AML-193 (cell line): ENCODE measurements around the gene GNB1.
"Not testable (repeated sequence)": the region's sequence is repeated elsewhere in the genome, so short reads cannot be mapped to it uniquely, and the experiment has no call there.

Source experiments
- DNase-seq, 2 experiments: peaks; one replicate each; lab custom pipeline; 2025; lab: John Stamatoyannopoulos, UW

Gene GNB1

DNA sequence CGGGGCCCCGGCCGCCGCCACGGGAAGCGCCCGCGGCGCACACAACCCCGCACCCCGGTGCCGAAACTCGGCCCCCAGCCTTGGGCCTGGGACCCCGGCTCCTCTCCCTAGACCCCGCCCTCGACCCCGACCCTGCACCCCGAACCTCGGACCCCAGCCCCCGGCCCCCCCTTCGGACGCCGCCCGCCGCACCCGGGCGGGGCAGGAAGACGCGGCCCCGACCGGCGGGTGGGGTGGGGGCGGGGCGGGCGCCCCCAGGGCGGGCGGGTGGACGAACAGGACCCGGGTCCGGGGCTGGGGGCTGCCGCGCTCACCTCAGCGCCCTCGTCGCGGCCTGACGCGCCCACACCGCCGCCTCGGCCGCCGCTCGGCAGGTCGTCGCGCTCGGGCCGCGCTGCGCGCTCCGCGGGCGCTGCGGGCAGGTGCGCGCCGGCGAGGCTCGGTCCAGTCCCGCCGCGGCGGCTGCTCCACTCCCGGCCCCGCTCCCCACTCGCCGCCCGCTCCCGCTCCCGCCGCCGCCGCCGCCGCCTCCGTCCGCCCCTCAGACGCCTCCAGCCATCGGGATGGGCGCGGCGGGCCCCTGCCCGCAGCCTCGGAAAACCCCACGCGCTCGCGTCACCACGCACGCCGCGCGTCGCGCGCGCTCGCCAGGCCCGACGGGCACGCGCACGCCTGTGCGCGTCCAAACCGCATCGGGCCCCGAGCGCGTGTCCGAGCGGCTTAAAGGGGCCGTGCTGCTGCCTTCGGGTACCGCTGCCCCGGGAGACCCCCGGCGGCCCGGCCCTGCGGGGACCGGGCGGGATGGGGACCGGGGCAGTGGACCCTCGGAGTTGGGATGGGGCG lies at the start of gene GNB1:
Gene GNB1 (minus strand): TSS at position 582 of the 843 bp plus-strand sequence. CDS start 65,634 bp downstream, outside the sequence.
- DNase-seq: peak; percentile 66 to 68

DNA sequence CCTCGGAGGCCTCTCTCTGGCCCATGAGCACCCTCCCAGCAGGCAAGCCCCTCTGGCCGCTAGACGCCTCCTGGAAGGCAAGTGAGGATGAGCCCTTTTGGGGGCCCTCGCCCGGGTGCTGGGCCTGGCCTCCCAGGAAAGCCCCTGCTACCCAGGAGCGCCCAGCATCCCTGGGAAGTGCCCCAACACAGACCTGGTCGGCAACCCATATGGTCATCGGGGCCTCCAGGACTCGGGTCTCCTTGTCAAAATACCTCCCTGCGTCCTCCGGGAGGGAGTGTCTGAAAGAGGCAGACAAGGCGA lies 49.2 kb upstream of the GNB1 start:
- no peak for DNase-seq

DNA sequence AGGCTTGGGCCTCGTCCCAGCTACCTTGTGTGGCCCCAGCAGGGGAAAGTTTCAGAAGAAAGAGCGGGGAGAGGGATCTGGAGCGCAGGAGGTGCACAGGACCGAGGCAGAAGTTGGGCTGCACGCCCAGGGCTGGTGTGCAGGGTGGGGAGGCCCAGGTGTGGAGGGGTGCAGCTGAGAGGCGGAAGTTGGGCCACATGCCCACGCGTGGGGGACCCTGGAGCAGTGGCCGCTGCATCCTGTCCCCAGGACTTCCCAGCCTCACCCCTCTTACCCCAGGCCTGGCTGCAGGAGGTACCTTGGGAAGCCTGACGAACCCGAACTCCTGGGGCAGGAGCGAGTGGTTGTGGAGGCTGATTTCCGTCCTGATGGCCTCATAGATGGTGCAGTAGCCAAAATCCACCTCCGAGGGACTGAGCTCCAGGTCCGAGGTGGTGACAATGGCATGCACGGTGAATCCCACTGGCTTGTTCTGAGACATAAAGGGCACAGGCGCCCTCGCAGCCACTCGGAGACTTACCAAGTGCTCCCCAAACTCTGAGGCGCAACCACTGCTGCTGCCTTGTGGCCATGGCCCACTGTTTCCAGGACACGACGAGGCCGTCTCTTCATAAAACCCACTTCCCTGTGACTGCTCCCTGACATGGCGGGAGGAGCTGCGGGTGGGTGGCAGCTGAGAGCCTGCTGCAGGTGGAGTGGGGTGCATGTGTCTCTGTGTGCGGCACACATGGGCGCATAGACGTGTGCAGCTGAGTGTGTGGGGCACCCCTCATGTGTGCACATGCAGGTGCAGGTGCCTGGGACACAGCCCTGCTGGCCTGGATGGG lies 48.6 kb upstream of the GNB1 start:
- no peak for DNase-seq

- DNase-seq: no peak
Measured at GRCh38 chr1:1938613-1939295, 47.9 kb upstream of the GNB1 start.

DNA sequence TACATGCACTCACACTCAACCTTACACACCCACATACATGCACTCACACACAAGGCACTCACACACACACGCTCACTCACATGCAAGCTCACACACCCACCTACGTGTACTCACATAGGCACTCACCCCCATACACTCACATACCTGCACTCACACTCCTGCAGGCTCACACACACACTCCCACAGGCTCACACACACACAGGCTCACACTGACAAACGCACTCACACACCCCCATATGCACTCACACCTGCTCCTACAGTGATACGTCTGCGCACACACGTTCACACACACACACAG lies 47.3 kb upstream of the GNB1 start:
- DNase-seq: no peak

DNA sequence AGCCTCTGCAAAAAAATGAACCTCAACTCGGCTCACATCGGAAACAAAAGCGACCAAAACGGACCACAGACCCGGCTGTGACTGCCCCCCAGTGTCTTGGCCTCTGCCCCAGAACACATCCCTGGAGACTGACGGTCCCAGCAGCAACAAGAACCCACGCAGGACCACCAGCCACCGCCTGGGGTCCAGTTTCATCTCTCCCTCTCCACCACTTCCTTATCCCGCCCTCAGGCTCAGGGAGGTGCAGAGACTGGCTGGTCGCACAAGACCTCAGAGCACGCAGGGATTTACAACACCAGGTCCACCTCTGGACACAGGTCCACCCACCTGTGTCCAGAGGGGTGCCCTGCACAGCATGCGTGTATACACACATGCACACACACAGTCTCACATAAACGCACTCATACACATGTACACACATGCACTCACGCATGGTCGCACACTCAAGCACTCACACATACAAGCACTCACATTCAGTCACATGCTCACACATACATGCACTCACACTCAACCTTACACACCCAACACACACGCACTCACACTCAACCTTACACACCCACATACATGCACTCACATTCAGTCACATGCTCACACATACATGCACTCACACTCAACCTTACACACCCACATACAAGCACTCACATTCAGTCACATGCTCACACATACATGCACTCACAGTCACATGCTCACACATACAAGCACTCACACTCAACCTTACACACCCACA lies 46.8 kb upstream of the GNB1 start:
- DNase-seq: no peak

DNA sequence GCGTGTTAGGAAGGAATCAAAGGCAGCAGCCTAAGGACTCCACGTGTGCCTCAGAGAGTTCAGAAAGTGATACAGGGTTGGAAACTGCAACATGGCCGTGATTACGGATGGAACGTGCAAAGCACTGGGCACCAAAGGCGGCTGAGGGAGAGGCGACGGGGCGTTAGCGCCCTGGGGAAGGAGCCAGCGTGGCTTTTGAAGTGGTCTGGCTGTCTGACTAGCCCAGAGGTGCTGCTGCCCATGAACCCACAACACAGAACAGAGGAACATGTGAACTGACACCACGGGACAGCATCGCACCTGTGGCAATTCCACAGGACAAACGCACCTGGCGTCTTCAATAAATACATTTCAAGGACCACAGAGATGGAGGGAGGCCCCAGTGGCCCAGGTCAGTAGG lies 46.2 kb upstream of the GNB1 start:
- DNase-seq: no peak

DNA sequence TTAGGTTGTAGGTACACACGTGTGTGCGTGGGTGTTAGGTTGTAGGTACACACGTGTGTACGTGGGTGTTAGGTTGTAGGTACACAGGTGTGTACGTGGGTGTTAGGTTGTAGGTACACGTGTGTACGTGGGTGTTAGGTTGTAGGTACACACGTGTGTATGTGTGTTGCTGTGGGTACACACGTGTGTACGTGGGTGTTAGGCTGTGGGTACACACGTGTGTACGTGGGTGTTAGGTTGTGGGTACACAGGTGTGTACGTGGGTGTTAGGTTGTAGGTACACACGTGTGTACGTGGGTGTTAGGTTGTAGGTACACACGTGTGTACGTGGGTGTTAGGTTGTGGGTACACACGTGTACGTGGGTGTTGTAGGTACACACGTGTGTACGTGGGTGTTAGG lies 44.0 kb upstream of the GNB1 start:
- not testable (repeated sequence) for DNase-seq

DNA sequence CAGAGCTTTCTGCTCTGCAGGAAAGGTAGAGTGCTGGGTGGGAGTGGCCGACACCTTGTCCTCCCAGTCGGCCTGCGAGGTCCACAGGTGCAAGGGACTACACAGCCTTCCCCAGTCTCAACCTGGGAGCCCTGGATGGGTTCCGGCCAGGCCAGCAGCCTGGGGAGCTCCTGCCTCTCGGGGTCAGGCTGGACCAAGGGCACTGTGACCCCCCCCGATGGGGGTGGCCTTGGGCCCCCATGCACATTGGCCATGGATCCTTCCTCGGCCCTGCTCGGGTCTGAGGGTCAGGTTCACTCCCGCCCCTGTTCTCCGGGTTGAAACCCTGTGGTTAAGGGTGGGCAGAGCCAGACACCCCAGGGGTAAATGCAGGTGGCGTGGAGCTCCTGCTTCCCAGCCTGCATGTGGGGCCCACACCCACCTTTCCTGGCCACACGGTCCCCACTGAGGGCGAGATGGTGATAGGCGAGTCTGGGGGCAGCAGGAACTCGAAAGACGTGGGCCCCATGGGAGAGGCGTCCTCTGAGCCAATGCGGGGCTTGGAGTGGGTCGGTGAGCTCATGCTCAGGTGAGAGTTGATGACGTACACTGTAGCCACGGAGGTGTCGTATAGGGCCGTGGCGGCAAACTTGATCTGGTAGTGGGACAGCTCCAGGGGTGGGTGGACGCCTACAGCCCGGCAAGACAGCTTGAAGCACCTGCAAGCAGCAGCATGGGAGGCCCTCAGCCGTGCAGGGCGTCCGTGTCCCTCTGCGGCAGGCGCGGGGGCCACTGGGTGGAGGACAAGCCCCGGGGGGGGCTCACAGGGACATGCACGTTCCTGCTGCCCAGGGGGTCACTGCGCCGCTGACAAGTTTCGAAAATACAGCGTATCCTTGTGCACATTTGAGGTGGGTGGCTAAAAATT lies 39.0 kb upstream of the GNB1 start:
- no peak for DNase-seq

DNA sequence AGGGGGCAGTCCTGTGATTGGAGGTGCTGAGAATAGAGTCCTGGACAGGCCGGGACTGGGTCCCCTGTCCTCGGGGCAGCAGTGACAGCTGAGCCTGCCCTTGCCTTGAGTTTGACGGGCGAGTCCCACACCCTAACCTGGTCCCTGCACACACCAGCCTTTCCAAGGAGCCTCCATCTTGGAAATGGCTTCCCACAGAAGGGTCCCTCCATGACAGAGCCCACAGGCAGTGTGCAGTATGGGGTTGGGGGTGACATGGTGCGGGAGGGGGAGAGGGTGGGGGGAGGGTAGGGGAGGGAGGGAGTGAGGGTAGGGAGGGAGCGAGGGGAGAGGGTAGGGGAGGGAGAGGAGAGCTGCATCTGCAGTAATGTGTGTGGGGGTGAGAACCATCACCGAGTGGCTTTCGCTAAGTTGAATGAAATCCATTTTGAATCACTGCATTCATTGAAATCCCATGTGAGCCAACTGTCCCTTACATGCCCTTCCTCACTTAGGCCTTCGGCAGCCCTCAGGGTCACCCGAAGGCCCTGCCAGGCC lies 38.3 kb upstream of the GNB1 start:
- DNase-seq: no peak

DNA sequence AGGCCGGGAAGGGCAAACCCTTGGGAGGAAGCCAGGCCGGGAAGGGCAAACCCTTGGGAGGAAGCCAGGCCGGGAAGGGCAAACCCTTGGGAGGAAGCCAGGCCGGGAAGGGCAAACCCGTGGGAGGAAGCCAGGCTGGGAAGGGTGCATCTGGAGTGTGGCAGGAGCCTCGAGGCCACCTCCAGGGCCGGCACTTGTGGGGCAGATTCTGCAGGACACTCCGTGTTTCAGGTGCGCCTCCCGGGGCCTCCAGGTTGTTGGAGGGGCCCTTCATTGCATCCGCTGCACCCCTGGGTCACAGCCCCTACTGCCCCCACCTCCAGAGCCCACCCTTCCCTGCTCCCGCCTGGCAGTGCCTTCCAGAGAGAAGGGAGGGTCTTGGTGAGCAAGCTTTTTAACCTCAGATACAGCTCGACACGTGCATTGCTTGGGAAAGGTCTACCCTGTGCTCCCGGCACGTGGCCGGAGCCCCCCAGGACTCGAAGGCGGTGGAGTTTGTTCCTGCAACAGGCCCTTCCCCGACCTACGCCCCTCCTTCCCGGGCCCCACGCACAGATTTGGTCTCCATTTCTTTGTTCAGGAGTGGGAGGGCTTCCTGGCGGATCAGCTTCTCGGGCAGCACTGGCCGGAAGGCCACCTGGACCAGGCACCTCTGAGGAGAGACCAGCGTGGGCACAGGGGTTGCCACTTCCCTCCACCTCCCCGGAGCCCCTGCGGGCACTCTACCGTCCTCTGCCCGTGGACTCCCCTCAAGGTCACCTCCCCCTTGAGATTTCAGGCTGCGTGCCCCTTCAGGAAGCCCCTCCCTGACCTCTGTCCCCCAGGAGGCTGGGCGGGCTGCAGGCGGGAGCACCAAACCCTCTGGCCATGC lies 37.6 kb upstream of the GNB1 start:
- DNase-seq: no peak

- DNase-seq: no peak
Measured at GRCh38 chr1:1927751-1928150, 36.9 kb upstream of the GNB1 start.

DNA sequence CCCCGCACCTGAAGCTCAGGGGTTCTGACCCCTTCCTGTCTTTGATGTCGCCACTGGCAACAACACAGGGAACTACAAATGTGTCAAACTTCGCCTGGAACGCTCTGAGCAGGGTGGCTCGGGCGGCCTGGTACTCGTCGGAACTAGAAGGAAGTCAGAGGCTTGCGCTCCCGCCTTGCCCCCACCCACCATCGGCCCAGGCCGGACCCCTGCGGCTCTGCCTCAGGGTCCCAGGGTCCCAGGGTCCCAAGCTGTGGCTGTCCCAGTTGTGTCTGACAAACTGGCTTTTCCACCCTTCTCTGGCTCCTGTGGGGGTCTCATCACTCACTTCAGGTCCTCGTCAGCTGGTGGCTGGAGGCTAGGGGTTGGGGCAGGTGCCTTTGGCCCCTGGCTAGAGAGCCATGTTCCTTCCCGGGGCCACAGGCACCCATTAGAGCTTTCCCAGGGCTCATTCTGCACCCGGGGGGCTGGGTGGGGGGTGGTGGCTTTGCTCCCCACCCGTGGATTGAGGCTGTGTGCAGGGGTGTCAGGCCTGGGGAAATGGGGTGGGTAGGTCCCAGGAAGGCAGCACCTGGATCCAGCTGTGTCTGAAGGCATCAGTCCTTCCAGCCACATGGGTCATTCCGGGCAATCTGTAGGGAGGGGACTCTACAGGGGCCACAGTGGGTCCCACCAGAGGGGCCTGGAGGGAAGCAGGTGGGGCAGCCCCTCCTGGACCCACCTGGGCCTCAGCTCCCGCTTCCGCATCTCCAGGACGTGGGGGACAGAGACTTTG lies 36.2 kb upstream of the GNB1 start:
- DNase-seq: no peak

DNA sequence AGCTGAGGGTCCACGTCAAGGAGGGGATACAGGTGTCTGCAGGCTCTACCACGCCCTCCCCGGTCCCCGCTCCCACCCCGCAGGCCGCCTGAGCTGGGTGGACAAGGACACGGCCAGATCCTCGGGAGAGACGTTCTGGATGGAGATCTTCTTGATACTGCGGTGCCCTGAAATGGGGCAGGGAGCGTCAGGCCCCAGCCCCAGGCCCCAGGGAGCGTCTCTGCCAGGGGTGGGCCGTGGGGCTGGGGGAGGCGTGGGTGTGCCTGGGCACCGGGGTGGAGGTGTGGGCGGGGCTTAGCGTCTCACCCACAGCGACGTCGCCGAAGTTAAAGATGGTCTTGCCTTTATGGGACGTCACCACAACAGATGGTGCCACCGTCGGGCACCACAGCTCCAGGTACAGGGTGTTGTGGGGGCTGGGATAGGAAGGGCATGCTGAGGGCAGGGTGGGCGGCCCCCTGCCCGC lies 35.5 kb upstream of the GNB1 start:
- no peak for DNase-seq

DNA sequence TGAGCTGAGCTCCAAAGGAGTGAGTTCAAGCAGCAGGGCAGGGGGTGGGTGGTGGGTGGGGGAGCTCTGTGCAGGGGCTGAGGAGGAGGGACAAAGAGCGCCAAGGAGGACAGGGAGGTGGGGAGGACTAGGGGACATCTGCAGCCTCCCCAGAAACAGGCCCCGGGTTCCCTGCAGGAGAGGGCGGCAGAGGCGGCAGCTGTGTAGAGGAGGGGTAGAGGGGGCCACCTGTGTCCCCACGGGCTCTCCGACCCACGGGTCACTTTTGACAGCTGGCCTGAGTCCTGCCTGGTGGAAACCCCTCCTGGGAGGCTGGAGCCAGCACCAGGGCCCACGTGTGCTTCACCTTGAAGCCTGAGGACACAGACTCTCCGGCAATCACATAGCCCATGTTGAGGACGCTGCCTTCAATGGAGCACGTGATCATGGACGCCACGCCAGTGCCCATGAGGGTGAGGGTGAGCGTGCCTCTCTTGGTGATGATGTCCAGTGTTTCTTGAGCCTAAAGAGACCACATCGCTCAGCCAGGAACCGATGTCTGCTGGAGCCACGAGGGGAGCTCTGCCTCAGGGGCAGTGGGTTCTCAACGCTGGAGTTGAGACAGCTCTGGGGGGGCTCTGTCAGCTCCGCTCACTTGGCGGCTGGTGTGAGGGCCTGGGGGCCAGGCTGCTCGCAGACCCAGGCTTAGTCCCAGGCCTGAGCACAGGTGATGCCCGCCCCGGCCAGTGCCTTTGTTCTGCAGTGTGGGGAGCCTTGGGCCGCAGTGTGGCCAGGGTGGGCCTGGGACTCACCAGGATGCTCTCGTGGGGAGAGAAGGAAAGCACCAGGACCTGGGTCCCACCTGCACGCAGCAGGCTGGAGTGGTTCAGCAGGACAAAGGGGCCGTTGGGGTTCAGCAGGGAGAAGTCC lies 34.8 kb upstream of the GNB1 start:
- no peak for DNase-seq

- no peak for DNase-seq
Measured at GRCh38 chr1:1924849-1925248, 34.0 kb upstream of the GNB1 start.

DNA sequence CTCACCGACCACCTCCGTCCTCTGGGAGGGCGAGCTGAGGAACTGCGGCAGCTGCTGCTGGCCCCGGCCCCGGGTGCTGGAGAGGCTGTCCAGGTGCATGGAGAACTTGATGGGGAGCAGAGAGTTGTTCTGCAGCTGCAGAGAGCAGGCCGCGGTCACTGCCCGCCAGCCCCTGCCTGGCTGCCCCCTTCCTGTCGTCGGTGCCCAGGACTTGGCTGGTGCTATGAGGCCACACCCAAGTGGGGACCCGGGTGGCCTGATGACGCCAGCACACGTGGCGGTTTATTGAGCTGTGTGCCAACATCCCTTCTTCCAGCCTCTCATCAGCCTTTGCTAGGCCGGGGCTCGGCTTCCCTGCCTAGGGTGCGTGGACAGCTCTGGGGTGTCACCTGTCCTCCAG lies 33.5 kb upstream of the GNB1 start:
- DNase-seq: no peak
